Measurements from ENCODE around the gene COX6A1. TPM values are rescaled to one million over a fixed set of nuclear protein-coding genes. Genes with fewer than 3 reads are reported as not detected.

Gene COX6A1
- total RNA-seq, 1 experiment from 2014 or later: 423 TPM

DNA sequence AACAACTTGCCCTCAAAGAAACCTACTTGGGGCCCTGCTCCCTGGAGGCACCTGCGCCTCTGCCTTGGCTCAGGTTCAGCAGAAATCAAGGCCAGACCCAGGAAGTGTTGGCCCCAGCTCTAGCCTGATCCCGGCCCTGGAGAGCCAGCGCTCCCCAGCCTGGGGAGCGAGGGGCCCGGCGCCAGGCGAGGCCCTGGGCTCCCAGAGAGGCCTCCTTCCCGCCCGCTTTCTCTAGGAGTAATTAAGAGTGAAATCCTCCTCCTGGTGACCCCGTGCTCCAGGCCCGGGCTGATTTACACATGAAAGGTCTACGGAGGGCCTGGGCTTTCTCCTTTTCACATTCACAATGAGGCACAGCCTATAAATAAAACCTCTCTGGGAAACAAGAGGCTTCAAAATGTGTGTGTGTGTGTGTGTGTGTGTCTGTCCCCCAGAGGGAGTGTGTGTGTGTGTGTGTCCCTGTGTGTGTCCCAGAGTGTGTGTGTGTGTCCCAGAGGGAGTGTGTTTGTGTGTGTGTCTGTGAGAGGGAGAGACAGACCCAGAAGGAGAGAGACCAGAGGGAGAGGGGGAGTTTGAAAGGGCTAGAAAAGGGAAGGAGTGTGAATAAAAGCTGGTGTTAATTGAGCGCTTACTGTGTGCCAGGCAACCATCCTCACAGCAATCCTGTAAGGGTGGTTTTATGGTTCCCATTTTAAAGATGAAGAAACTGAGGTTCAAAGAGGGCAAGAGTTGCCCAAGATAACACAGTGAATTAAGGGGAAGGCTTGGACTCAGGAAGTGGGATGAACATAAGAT is 23.8 kb upstream of the COX6A1 start:
- Histone ChIP-seq H3K4me1 (no peaks in the 10 kb centered on the region), H3K9me3 (replicated peaks) (no peaks in the 10 kb centered on the region), H3K36me3 (no peaks in the 10 kb centered on the region), H3K4me3 (no peak overlapping the region), H3K27me3 (no peaks in the 10 kb centered on the region; the same call in 1 of the 2 replicates), H3K27ac (no peak overlapping the region)
- no peak for DNase-seq

DNA sequence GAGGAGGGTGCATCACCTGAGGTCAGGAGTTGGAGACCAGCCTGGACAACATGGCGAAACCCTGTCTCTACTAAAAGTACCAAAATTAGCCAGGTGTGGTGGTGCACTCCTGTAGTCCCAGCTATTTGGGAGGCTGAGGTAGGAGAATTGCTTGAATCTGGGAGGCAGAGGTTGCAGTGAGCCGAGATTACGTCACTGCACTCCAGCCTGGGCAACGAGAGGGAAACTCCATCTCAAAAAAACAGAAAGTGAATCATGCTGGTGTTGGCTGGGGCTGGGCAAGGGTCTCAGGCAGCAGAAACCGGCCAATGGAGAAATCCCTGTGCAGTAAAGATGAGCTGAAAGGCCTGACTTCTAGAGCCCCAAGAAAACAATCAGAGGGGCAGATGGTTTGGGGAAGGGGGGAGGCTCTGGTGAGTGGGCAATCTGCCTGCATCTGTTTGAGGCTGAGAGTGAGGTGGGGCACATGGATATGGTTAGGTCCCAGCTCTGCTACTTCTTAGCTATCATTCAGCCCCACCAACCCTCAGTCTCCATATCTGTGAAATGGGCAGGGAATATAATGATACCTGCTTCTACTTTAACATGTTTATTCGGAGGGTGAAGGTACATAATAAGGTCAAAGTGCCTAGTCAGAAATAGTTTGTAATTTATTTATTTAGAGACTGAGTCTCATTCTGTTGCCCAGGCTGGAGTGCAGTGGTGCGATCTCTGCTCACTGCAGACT is 21.3 kb upstream of the COX6A1 start:
- Histone ChIP-seq H3K9me3 (replicated peaks) (no peaks in the 10 kb centered on the region), H3K4me1 (no peaks in the 10 kb centered on the region), H3K36me3 (no peaks in the 10 kb centered on the region), H3K27me3 (no peaks in the 10 kb centered on the region; the same call in 1 of the 2 replicates), H3K27ac (no peak overlapping the region), H3K4me3 (no peak overlapping the region)
- DNase-seq: no peak

DNA sequence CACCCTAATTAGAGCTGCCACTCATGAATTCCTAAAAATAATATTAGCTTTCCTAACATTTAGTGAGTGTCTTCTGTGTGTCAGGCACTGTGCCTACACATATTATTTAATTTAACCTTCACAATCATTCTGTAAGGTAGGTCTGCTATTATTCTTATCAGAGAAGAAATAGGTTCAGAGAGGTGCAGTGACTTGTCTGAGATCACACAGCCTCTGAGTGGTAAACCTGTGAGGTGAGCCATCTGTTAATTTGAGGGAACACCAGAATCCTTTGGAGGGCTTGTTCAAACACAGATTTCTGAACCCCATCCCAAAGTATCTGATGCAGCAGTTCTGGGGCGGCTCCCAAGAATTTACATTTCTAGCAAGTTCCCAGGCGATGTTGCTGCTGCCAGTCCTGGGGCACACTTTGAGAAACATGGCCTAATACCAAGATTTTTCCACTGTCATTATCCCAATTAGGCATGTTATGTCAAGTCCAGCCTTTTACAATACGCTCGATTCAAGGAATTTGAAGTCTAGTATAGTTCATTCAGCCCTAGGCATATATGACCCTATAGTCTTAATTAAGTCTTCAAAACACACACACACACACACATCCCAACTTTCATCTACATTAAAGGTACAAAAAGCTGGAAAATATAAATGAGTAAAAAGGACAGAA is 19.9 kb upstream of the COX6A1 start:
- no peak overlapping the region for H3K4me3 ChIP-seq
- no peaks in the 10 kb centered on the region for H3K36me3 ChIP-seq
- DNase-seq: no peak
- H3K27ac ChIP-seq: no peak overlapping the region
- no peaks in the 10 kb centered on the region for H3K4me1 ChIP-seq
- H3K9me3 ChIP-seq (replicated peaks): no peaks in the 10 kb centered on the region
- H3K27me3 ChIP-seq: no peaks in the 10 kb centered on the region

DNA sequence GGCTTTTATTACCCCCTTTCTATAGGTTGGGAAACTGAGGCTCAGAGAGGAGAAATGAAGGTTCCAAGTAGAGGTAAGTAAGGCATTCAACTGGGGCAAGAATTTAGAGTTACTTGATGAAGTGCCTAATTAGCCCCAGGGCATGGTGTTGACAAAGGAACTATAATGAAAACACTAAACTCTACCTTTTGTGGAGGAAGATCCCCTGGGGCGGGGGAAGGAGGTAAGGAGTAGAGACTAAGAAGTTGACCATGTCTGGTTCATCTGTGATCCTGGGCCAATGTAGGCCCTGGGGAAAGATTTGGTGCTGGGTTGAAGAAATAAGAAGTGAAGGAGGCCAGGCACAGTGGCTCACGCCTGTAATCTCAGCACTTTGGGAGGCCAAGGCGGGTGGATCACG is 16.2 kb upstream of the COX6A1 start:
- no peak overlapping the region for H3K27ac ChIP-seq
- no peaks in the 10 kb centered on the region for H3K27me3 ChIP-seq
- no peaks in the 10 kb centered on the region for H3K4me1 ChIP-seq
- no peak overlapping the region for H3K4me3 ChIP-seq
- no peaks in the 10 kb centered on the region for H3K9me3 ChIP-seq (replicated peaks)
- no peaks in the 10 kb centered on the region for H3K36me3 ChIP-seq
- DNase-seq: no peak

DNA sequence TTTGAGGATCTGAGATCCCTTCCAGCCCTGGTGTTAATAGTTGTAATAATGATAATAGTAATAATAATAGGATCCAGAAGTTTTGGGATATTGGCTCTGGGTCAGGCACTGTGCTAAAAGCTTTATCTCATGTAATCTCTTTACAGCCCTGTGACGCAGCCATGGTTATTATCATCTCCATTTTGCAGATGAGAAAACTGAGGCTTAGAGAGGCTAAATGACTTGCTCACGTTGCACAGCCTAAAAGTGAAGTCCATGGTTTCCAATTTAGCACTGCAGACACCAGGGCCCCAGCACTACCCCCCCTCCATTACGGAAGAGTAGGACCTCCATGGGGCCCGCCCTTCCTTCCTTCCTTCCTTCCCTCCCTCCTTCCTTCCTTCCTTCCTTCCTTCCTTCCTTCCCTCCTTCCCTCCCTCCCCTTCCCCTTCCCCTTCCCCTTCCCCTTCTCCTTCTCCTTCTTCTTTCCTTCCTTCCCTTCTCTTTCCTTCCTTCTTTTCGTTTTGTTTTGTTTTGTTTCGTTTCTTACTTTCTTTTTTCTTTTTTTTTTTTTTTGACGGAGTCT is 14.9 kb upstream of the COX6A1 start:
- no peaks in the 10 kb centered on the region for H3K36me3 ChIP-seq
- H3K27me3 ChIP-seq: no peaks in the 10 kb centered on the region
- H3K9me3 ChIP-seq (replicated peaks): no peaks in the 10 kb centered on the region
- no peaks in the 10 kb centered on the region for H3K4me1 ChIP-seq
- H3K4me3 ChIP-seq: no peak overlapping the region
- no peak overlapping the region for H3K27ac ChIP-seq
- no peak for DNase-seq

DNA sequence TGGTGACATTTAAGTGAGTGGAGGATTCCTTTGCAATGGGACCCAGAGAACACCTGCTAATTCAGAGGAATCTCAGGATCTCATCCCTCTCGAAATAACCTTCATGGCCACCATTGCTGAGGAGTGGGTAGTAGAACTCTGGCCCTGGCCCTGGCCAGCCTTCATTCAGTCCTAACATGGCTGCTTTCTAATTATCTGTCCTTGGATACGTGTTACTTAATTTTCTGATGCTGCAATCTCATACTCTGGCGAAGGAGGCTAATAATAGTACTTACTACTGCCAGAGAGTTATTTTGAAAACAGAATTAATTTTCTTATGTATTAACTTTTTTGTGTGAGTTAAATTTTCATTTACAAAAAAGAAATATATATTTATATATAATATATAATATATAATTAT is 12.1 kb upstream of the COX6A1 start:
- no peaks in the 10 kb centered on the region for H3K27me3 ChIP-seq
- H3K27ac ChIP-seq: no peak overlapping the region
- H3K9me3 ChIP-seq (replicated peaks): no peaks in the 10 kb centered on the region
- H3K4me1 ChIP-seq: no peaks in the 10 kb centered on the region
- no peak for DNase-seq
- no peak overlapping the region for H3K4me3 ChIP-seq
- H3K36me3 ChIP-seq: no peaks in the 10 kb centered on the region

DNA sequence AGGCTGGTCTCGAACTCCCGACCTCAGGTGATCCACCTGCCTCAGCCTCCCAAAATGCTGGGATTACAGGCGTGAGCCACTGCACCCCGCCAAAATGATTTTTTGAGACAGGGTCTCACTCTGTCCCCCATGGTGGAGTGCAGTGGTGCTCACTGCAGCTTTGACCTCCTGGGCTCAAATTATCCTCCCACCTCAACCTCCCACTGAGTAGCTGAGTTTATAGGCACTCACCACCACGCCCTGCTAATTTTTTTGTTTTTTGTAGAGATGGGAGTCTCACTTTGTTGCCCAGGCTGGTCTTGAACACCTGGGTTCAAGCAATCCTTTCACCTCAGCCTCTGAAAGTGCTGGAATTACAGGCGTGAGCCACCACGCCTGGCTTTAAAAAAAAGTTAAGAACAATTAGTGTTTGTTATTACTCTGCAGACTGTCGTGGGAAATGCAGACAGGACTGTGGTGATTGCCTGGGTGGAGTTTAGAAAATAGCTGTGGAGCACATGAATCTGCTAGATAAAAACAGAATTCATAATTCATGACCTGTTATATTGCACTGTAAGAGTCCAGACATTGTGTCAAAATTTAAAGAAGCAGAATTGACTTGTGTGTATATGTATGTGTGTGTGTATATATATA is 9.2 kb upstream of the COX6A1 start:
- no peak for DNase-seq
- Histone ChIP-seq H3K36me3 (no peaks in the 10 kb centered on the region), H3K27ac (no peak overlapping the region), H3K4me1 (no peaks in the 10 kb centered on the region), H3K9me3 (replicated peaks) (no peaks in the 10 kb centered on the region), H3K27me3 (no peaks in the 10 kb centered on the region), H3K4me3 (no peak overlapping the region)

DNA sequence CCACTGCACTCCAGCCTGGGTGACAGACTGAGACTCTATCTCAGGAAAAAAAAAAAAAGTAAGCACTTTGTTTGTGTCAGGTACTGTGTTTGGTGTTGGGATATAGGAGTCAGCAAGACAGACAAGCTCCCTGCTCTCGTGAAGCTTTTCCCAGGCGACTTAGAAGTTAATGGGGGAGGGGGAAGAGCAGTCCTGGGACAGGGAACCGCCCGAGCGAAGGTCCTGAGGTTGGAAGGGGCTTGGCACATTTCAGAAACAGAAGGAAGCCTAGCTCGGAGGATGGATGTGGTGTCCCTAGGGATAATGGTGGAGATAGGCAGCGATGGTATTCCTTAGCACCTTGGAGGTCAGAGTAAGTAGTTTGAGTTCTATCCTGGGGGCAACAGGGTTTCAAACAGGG is 8.5 kb upstream of the COX6A1 start:
- H3K36me3 ChIP-seq: no peaks in the 10 kb centered on the region
- no peak for DNase-seq
- H3K27ac ChIP-seq: no peak overlapping the region
- H3K9me3 ChIP-seq (replicated peaks): no peaks in the 10 kb centered on the region
- no peaks in the 10 kb centered on the region for H3K27me3 ChIP-seq
- H3K4me3 ChIP-seq: no peak overlapping the region
- no peaks in the 10 kb centered on the region for H3K4me1 ChIP-seq

DNA sequence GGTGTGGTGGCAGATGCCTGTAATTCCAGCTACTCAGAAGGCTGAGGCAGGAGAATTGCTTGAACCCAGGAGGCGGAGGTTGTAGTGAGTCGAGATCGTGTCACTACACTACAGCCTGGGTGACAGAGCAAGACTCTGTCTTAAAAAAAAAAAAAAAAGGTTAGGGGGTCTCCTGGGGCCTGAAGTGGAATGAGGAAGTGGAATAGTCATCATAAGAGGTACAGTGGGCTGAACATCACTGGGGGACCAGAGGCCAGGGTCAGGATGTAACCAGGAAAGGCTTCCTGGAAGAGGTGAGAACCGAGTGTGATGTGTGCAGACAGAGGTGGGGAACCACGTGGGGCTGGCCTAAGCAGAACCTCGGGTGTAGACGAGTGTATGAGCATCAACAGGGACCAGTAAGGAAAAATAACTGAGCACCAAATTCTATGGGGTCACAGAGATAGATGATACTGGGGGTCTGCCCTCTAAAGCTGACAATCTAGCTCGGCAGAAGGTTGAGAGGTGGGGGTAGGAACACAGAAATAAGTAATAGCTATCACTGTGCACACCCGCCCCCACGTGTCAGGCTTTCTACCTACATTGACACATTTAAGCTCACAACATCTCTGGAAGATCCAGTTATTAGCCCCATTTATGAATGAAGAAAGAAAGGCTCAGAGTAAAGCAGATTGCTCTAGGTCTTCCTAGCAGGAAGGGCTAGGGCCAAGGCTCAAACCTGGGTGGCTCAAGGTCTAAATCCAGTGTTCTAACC is 5.0 kb upstream of the COX6A1 start:
- DNase-seq: no peak

DNA sequence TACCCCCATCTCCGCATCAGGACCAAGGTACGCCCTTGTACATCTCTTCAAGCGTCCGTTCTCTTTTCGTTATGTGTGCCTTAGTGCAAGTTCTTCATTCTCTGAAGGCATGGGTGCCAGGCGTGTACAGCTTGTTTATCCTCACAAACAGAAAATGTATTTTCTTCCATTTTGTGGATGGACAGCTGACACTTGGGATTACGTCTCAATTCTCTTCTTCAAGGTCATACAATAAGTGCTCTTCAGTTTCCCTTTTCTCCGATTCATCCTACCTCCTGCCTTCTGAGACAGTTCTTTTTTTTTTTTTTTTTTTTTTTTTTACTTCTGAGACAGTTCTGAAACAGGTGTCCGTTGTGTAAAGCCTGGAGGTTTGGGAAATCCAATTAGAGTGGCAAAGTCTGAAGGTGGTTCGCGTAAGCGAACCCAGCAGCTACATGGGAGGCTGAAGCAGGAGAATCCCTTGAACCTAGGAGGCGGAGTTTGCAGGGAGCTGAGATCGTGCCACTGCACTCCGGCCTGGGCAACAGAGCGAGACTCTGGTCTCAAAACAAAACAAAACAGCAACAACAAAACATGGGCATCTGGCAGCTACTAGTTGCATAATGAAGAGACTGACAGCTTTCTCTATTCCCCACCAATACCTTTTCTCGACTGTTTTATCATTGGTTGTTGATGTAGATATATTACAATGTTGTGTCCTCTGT is 734 bp downstream of the COX6A1 start:
- H3K4me1 ChIP-seq: no peaks in the 10 kb centered on the region
- no peaks in the 10 kb centered on the region for H3K9me3 ChIP-seq (replicated peaks)
- H3K27me3 ChIP-seq: no peaks in the 10 kb centered on the region
- H3K4me3 ChIP-seq: peak overlapping the region; percentile 74
- DNase-seq: no peak
- peak overlapping the region; percentile 50 for H3K27ac ChIP-seq
- H3K36me3 ChIP-seq: peaks cover 20% of the 10 kb centered on the region

More for the DNA sequence above, 5.0 kb upstream of the COX6A1 start:
- Histone ChIP-seq H3K27ac (no peak overlapping the region), H3K4me1 (no peaks in the 10 kb centered on the region), H3K9me3 (replicated peaks) (no peaks in the 10 kb centered on the region), H3K4me3 (no peak overlapping the region), H3K36me3 (no peaks in the 10 kb centered on the region), H3K27me3 (no peaks in the 10 kb centered on the region)

DNA sequence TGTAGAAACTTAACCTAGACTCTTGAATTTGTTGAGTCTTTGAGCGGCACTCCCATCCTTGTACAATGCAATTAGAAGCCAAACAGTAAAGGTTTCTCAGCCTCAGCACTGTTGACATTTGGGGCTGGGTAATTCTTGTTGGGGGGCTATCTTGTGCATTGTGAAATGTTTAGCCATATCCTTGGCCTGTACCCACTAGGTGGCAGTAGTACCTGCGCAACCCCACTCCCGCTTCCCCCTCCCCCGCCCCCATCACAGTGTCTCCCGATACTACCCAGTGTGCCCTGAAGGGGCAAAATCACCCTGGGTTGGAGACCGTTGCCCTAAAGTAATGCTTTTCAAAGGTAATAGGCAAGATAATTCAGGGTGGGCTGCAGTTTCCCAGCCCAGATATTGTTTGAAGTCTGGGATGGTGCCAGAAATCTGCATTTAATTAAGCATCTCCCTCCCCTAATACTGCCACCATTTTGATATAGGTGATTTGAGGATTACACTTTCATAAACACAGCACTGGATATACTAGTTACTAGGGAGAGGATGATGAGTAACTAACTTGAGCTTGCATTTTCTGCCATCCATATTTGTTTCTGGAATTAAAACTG is 1.8 kb downstream of the COX6A1 start:
- H3K36me3 ChIP-seq: peaks cover 25% of the 10 kb centered on the region
- DNase-seq: peak; percentile 61 to 73
- H3K4me1 ChIP-seq: no peaks in the 10 kb centered on the region
- no peaks in the 10 kb centered on the region for H3K9me3 ChIP-seq (replicated peaks)
- H3K4me3 ChIP-seq: no peak overlapping the region
- no peaks in the 10 kb centered on the region for H3K27me3 ChIP-seq
- no peak overlapping the region for H3K27ac ChIP-seq

DNA sequence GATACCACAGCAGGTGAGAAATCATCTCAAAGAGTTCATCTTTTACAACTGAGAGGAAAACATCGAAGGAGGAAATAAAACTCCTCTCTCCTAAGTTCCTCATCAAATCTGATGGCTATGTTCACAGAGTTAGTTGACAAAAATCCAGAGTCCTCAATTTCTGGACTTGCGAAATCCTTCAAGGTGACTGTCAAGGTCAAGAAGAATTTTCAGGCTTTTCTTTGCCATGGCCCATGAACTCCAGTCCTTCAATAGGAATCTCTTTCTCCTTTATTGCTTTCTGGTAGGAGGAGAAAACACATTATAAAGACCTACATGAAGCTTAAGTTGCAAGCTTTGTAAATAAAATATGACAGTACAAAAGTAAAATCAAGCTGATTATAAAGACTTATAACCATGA is 6.8 kb downstream of the COX6A1 start:
- no peak overlapping the region for H3K27ac ChIP-seq
- H3K36me3 ChIP-seq: peaks cover 21% of the 10 kb centered on the region
- no peak for DNase-seq
- H3K4me3 ChIP-seq: no peak overlapping the region
- no peaks in the 10 kb centered on the region for H3K9me3 ChIP-seq (replicated peaks)
- H3K27me3 ChIP-seq: no peaks in the 10 kb centered on the region
- H3K4me1 ChIP-seq: peaks cover 4% of the 10 kb centered on the region; the same call in 1 of the 2 replicates
